Gastroesophageal sphincter (tissue), 3 donors: ENCODE results near the gene VWA3B.

Source experiments
- POLR2A ChIP-seq, 2 donors: fragments of 450-650 bp; IDR thresholded peaks; one replicate each; pipeline ENCODE4 v1.6.1; 2017; ENCODE audit warnings: antibody characterized with exemption in 2 of 2, mild to moderate bottlenecking in 2 of 2, moderate library complexity in 1 of 2
- TF ChIP-seq, protein P1 (sequence below), 4 experiments: fragments of 200-600 bp in 2 of 4; fragments of 450-650 bp in 2 of 4; sonication (generic) in 1 of 4; IDR thresholded peaks; one replicate each; pipeline ENCODE4 v1.5.1; 2017 to 2019; ENCODE audit warnings: antibody characterized with exemption in 4 of 4, mild to moderate bottlenecking in 2 of 4, moderate library complexity in 2 of 4

DNA sequence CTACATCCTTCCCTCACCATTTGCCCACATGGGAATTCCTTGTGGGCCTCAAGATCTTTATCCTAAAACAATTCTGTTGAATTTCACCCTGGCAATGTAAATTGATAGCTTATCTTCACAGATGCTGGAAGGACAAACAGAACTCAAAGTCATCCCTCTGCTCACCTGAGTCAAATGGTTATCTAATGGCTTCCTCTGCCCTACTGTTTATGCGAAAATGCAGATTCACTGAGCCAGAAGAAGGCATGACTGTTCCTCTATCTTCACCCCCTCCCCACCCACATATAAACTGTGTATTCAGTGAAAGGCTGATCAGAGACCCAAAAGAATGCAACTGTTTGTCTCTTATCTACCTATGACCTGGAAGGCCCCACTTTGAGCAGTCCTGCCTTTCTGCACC, 43.9 kb upstream of the VWA3B start:
- TF ChIP-seq, protein P1, sequence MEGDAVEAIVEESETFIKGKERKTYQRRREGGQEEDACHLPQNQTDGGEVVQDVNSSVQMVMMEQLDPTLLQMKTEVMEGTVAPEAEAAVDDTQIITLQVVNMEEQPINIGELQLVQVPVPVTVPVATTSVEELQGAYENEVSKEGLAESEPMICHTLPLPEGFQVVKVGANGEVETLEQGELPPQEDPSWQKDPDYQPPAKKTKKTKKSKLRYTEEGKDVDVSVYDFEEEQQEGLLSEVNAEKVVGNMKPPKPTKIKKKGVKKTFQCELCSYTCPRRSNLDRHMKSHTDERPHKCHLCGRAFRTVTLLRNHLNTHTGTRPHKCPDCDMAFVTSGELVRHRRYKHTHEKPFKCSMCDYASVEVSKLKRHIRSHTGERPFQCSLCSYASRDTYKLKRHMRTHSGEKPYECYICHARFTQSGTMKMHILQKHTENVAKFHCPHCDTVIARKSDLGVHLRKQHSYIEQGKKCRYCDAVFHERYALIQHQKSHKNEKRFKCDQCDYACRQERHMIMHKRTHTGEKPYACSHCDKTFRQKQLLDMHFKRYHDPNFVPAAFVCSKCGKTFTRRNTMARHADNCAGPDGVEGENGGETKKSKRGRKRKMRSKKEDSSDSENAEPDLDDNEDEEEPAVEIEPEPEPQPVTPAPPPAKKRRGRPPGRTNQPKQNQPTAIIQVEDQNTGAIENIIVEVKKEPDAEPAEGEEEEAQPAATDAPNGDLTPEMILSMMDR (IDR thresholded peaks at IDR 0.05) = no peak
- no peak for TF ChIP-seq POLR2A (IDR thresholded peaks at IDR 0.05)
